ENCODE data around the gene KCNJ12.

Gene KCNJ12

DNA sequence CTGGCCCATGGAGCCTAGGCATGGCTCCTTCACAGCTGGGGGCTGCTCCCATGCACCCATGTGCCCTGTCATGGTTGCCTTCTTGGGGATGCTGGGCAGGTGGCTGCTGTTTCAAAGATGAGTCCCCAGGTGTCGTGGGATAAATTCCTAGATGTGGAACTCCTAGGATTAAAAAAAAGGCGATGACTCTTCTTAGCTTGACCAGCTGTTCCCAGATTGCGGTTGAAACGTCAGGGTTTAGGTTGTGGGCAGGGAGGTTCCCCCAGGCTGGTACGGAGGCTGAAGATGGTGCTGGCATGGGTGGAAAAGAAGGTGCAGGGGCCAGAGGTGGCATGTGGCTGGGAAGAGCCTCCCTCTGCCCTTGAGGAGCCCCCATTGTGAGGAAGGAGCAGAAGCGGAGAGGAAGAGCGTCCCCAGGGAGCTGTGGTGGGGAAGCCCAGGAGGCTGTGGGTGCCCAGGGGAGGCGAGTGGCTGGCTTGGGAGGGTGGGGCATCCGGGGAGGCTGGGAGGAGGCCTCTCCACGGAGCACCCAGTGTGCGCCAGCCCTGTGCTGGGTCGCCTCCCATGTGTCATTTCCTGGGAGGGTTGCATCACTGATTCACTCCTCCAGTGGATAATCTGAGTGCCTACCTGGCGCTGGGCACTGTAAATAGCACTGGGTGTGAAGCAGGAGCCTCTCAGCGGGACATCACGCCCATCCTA, 7.5 kb upstream of the KCNJ12 start:
- no peak for DNase-seq

DNA sequence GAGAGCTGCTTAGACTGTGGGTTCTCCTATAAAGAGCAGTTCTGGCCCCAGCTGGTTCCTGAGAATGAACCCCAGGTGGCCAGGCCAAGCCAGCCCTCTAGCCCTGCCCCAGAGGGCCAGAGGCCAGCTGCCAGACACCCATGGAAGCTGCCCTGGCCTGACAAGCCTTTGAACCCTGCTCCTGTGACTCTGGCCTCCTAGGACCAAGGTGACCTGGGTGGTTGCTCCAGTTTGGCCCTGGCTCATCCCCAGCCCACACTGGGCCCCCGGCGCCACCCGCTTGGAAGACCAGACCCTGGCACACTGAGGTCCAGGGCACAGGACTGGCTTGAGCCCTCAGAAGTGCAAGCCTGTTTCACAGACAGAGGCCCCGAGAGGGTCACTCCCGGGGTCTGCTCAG, 6.8 kb upstream of the KCNJ12 start:
- DNase-seq, result no peak

DNA sequence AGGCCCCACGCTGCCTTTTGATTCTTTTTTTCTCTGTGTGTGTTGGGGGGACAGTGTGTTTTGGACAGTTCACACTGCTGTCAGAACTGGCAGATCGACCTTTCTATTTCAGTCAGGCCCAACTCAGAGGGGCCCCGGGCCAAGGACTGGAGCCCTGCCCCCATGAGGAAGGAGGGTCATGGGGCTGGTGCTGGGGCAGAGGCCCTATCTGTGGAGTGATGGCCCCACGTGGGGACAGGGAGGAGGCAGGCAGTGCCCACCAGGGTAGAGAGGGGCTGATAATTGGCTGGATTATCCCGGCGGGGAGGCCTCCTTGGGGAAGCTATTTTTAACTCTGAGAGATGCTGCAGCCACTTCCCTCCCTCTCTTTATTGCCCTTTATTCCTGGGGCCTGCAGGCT, 5.7 kb upstream of the KCNJ12 start:
- DNase-seq, result no peak

DNA sequence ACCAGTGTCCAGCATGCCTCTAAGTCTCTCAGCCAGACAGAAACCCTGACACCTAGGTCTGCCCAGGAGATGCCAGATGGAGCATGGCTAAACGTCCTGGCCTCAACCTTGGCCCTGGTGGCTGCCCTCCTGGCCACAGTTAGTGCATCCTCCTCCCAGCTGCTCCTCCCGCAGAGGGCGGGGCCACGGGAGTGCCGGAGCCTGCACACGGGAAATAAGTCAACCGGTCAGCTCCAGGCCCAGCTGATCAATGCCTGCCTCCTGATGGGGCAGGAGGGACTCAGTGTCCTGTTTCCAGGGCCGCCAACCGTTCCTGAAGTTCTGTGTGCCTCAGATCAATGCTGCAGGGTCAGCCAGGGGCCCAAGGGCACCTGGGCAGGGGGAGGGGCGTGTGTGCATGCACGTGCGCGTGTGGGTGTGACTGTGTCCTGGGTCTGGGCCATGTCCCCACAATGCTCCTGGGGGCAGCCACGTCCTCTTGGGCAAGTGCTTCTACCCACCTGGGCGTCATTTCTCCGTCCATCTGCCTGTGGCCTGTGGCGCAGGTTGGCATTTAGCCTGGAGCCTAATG, 4.6 kb upstream of the KCNJ12 start:
- no peak for DNase-seq

GRCh38 chr17:21372256-21372954, 3.8 kb upstream of the KCNJ12 start:
- DNase-seq, result no peak

GRCh38 chr17:21373036-21373435, 3.1 kb upstream of the KCNJ12 start:
- no peak for DNase-seq

GRCh38 chr17:21373696-21374440, 2.3 kb upstream of the KCNJ12 start:
- DNase-seq, result no peak

GRCh38 chr17:21374441-21375161, 1.6 kb upstream of the KCNJ12 start:
- DNase-seq, result no peak

- DNase-seq, result no peak
These were observed 996 bp upstream of the KCNJ12 start for GRCh38 chr17:21375162-21375560.

DNA sequence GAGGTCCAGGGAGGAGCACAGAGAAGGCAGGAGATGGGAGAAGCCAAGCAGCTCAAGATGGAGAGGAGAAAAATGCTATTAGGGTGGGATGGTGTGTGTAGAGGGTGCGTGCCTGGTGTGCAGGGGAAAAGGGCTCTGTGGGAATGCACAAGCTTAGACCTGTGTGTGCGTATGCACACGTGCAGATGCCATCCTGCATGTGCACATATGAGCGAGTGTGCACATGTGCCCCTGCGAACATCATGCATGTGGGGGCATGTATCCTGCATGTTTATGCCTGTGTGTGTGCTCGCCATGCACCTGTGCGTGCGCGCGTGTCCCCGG, 438 bp upstream of the KCNJ12 start:
- DNase-seq, result no peak

DNA sequence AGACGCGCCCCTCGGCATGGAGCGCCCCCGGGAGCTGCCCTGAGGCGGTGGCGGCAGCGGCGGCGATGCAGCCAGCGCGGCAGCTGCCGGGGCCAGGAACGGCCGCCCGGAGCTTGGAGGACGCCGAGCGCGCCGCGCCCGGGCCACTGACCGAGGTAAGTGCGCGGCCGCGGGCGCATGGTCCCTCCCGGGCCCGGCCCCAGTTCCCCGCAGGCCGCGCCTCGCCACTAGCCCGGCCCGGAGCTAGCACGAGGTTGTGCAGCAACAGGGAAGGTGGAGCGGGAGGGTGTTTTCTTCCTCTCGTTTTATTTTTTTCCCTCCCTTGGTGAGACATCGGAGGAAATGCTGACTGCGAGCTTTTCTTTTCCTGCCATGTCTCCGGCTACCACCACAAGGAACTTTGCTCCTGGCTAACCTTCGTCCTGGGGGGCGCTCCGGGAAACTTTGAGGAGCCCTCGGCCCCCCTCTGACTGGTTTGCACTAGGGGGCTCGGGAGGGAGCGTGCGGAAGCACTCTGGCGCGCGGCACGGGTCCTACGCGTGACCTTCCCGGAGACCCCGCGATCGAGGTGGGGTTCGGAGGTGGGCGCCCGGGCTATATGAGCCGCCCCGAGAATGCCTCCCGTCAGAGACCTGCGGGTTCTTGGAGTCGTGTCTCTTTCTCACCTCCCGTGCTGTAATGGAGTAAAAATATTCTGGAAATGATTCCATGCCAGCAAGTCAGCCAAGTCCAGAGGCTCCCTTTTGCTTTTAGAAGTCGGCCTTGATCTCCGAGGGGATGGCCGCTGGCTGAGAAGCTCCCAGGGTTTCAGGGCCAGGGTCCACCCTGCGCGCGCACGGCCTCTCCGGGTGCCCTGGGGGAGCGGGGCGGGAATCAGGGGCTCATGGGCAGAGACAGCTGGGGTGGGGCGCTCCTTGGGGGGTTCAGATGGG, 868 bp downstream of the KCNJ12 start:
- DNase-seq, result peak; percentile 39

DNA sequence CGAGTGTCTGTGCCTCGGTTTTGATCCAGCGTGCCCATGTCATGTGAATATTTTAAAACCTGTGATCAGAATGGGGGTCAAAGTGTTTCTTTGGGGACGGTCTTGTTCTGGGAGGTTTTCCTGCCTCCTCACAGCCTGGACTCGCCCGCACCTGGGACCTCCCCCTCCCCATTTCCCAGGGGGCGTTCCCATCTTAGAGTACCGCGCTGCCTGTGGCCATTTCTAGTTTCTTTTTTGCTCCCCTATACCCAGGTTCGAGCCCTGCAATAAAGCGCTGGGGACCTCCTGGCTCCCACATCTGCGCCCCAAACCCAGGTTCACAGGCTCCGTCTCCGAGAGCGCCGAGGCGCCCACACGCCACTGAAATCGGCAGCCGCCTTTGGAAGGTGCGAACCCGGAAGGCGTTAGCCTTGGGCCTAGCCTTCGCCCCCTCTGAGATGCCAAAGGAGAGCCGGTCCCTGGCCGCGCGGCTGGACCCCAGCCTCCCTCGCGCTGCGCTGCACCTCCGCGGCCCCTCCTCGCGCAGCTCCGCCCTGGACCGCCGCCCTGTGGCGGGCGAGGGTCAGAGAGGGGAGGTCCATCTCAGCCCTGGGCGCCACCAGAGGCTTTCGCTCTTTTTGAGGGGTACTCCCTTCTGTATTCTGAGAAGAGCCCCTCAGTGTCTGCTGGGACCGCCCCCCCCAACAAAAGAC, 1.7 kb downstream of the KCNJ12 start:
- no peak for DNase-seq

GRCh38 chr17:21378553-21378952, 2.4 kb downstream of the KCNJ12 start:
- no peak for DNase-seq

DNA sequence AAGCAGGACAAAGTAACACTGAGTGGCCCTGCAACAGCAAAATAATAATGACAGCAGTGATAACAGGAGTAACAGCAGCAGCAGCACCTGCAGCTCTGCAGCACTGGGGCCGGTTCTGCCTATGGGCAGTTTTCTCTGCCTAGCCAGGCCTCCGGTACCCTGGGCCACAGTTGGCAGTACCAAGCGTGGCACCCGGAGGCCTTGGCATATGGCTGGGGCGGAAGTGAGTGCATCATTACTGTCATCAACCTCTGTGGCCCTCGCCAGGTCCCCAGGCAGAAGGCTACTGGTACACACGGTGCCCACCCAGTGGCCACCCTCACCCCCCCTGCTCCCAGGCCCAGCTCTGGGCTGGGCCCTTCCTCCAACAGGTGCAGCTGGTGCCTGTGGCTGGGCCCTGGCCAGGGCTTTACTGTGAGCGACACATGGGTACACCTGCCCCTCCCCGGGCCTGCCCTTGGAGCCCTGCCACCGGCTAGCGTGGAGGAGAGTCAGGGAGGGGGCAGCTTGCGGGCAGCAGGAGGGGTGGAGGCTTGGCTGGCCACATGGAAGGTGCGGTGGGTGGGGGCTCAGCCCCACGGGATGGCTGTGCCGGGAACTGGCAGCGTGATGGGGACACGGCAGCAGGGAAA, 3.0 kb downstream of the KCNJ12 start:
- no peak for DNase-seq

GRCh38 chr17:21380659-21381058, 4.5 kb downstream of the KCNJ12 start:
- DNase-seq, result no peak

DNA sequence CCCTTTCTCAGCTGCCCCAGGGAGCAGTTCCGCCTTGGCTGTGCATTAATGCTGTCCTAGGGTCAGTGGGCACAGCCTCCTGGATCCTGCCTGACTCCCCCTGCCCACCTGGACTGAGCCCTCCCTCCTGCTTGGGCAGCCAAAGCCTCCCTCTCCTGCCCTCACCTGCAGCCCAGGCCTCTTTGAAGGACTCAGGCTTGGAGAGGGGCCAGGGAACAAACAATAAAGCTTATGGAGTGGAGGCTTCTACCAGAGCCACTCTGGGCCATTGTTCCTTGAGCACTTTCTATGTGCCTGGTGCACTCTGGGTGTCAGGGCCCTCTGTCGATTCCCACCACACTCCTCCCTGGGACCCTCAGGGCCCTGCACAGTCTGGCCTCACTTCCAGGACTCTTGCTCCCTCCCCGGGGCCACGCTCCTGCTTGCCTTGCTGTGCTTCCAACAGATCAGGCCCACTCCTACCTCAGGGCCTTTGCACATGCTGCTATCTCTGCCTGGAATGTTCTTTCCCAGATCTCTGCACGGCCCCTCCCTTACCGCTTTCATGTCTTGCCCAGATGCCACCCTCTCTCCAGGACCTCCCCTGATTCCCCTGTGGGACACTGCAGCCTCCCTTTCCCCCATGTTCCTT, 5.0 kb downstream of the KCNJ12 start:
- no peak for DNase-seq

- no peak for DNase-seq
These were observed 6.7 kb downstream of the KCNJ12 start for GRCh38 chr17:21382560-21383495.

DNA sequence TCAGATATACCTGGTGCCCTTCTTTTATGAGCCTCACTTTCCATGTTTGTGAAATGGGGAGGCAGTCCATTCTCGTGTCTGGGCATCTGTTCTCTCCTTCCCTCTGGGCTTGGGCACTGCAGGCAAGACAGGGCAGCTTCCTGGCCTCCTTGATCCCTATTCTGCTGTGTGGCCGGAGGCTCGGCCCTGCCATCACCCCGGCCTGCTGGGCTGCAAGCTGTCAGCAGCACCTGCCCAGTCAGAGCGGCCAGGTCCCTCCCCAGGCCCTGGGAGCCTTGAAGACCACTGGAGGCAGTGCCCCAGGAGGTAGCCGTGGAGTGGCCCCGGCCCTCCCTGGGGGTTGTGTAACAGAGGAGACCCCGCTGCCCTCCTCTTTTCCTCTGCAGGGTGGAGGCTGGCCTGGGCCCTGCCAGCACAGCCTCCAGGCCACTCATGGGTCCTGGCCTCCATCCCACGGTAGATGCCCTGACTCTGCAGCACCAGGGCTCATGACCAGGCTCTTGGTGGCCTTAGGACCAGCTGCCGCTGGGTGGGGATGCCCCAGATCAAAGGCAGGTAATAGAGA, 9.2 kb downstream of the KCNJ12 start:
- no peak for DNase-seq

- DNase-seq, result no peak
These were observed 11.5 kb downstream of the KCNJ12 start for GRCh38 chr17:21387616-21388015.
